Gastroesophageal sphincter (tissue), 4 donors: Measurements from ENCODE around the gene TMEM201. TPM values are rescaled to one million over a fixed set of nuclear protein-coding genes. Genes with fewer than 3 reads are reported as not detected.

Experiments used
- total RNA-seq, 4 donors: library from RNA; depleted of rRNA; stranded (reverse); fragments of >200 nt; gene quantifications; one replicate each; pipeline ENCODE4 v1.1.0, GENCODE V29; 2016

The TMEM201 gene
- total RNA-seq, 4 donors from 2014 or later, result 4.4 to 9.3 (median 5.5) TPM

Other genes with a start within 250 kb of the TMEM201 start
- 10 to 100 TPM in 2 of 4 donors, 1 to 10 TPM in 2; 7.0 to 11.5 (median 10.5) TPM for gene SLC25A33, start 49.4 kb upstream of the TMEM201 start, total RNA-seq
- gene PIK3CD, start 62.8 kb downstream of the TMEM201 start, total RNA-seq, result 10 to 100 TPM in 3 of 4 donors, 1 to 10 TPM in 1; 8.2 to 18.2 (median 15.4) TPM
- 10 to 100 TPM; 45.1 to 95.4 (median 58.7) TPM for gene CLSTN1, start 235.1 kb downstream of the TMEM201 start, total RNA-seq